Esophagus (tissue), 2 donors: ENCODE results near the gene TES. TPM values are rescaled to one million over a fixed set of nuclear protein-coding genes. Genes with fewer than 3 reads are reported as not detected.

Source experiments
- H3K27ac ChIP-seq, 2 donors: one replicate each; pipeline ENCODE4 v1.5.1; 2013; ENCODE audit warnings: low read depth in 2 of 2, mild to moderate bottlenecking in 2 of 2, inconsistent platforms in 1 of 2, low read length in 1 of 2, moderate library complexity in 1 of 2
- H3K27me3 ChIP-seq, 2 donors: one replicate each; pipeline ENCODE4 v1.6.1; 2013; ENCODE audit warnings: low read length in 2 of 2, control low read depth in 1 of 2, mild to moderate bottlenecking in 1 of 2; ENCODE audit not compliant: insufficient read depth in 2 of 2, control insufficient read depth in 1 of 2
- H3K36me3 ChIP-seq, 2 donors: one replicate each; pipeline ENCODE4 v1.6.1; 2013; ENCODE audit warnings: low read length in 1 of 2; ENCODE audit not compliant: control insufficient read depth in 2 of 2, insufficient read depth in 2 of 2
- H3K4me1 ChIP-seq, 2 donors: one replicate each; pipeline ENCODE4 v1.6.1; 2013; ENCODE audit warnings: low read length in 1 of 2; ENCODE audit not compliant: control insufficient read depth in 2 of 2, insufficient read depth in 2 of 2
- H3K4me3 ChIP-seq, 2 donors: one replicate each; pipeline ENCODE4 v1.5.1; 2013; ENCODE audit warnings: low read length in 2 of 2, mild to moderate bottlenecking in 2 of 2, low read depth in 1 of 2, moderate library complexity in 1 of 2
- H3K9me3 ChIP-seq, 2 donors: one replicate each; pipeline ENCODE4 v1.6.1; 2013; ENCODE audit warnings: mild to moderate bottlenecking in 2 of 2, low read depth in 1 of 2, low read length in 1 of 2, moderate library complexity in 1 of 2; ENCODE audit not compliant: control insufficient read depth in 2 of 2, insufficient read depth in 1 of 2
- WGBS, 2 donors: extraction: QIAGEN DNeasy Blood & Tissue Kit; methylation state at CpG; one replicate each; pipeline ENCODE4 v1.1.7; 2013; 5-methylcytosine and 5-hydroxymethylcytosine counted together
- polyA plus RNA-seq, 2 donors: library from polyadenylated mRNA; stranded (reverse); fragments of 200-250 nt; gene quantifications; one replicate each; pipeline ENCODE4 v1.2.3, GENCODE V29; 2013
- donor health status: healthy with polysubstance abuse.
- donor health status: Bipolar disorder and iron deficiency.

The TES gene
- polyA plus RNA-seq, 2 donors: 22.8 to 50.5 TPM

DNA sequence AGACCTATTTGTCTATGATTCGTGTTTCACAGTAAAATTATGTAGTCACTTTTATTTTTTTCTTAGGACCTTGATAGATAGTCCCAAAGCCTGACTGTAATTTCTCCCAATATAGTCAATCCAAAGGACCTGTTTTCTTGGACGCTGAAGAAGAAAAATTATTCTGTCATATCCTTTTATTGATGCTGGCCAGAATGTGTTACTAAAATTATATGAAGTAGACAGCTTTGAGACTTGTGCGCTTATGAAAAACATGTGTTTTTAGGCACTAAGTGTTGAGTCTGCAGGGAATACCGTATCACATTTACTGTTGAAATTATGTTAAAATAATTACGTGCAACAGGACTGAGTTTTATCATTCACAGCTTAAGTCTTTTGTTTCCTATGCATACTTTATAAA, 17.9 kb downstream of the TES start:
- H3K9me3 ChIP-seq: no peaks in the 10 kb centered on the region
- WGBS, 2 donors: 62 to 68% methylated on average over 5 of the region's 5 CpGs
- no peaks in the 10 kb centered on the region for H3K27me3 ChIP-seq
- H3K36me3 ChIP-seq: no peaks in the 10 kb centered on the region
- H3K4me1 ChIP-seq: peaks cover 2 to 7% of the 10 kb centered on the region in 2 donors
- no peak overlapping the region for H3K27ac ChIP-seq
- H3K4me3 ChIP-seq: no peak overlapping the region

DNA sequence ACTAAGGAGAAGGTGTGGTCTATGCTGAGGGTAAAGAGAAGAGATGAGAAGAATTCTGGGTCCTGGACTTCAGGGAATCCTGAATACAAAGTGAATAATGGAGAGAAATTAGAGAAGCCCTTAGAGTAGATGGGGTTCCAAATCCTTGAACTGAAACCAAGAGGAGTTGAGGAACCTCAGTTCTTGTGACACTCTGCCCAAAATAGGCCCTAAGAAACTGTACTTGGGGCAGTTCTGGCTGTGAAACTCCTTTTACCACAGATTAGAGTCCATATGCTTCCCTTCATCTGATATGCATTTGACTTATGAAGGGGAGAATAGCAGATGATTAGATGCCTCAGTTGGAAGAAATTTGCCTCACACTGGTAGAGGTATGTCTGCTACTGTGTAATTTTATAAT, 19.0 kb downstream of the TES start:
- H3K4me1 ChIP-seq: peaks cover 2 to 4% of the 10 kb centered on the region in 2 donors
- H3K4me3 ChIP-seq: no peak overlapping the region
- H3K36me3 ChIP-seq: no peaks in the 10 kb centered on the region
- no peaks in the 10 kb centered on the region for H3K9me3 ChIP-seq
- no peak overlapping the region for H3K27ac ChIP-seq
- no peaks in the 10 kb centered on the region for H3K27me3 ChIP-seq

DNA sequence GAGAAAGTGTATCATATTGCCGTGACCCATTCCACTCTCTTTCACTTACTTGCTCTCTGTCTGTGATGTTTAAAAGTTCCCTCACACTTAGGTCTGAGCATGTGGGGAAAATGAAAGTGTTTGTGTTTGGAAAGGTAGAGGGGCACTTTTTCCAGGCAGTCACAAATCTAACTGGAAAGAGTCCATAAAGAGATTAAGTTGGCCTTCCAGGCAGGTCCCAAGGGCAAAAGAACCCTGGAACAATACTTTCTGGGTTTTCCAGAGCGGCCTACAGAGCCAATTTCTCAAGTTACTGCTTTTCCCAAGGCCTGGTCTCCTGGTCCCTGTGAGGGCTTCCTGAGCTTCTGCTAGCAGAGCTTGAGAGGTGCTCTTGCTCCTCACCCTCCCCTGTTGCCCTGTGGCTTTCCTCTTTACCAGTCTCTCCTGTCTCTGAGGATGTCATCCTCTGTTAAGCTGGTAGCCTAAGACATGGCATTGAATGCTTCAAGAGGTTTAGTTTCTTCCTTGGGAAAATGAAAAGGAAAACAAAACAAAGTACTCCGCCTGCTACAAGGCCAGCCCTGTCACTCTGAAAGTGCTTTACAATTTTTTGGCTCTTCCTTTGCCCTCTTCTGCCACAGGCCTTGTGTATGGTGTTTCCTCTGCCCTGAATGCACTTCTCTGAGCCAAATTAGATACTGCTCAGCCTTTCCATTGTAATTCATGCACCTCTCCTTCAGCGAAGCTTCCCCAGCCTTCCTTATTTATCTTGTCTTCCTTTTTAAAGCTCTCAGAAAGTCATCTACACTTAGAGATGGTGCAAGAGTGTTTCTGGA, 20.1 kb downstream of the TES start:
- Histone ChIP-seq H3K27me3 (no peaks in the 10 kb centered on the region), H3K4me3 (no peak overlapping the region), H3K9me3 (no peaks in the 10 kb centered on the region), H3K27ac (peak overlapping the region; percentile 67 to 76), H3K36me3 (no peaks in the 10 kb centered on the region), H3K4me1 (peaks cover 2 to 4% of the 10 kb centered on the region in 2 donors)
- 44 to 50% methylated on average over 4 of the region's 4 CpGs for WGBS, 2 donors

DNA sequence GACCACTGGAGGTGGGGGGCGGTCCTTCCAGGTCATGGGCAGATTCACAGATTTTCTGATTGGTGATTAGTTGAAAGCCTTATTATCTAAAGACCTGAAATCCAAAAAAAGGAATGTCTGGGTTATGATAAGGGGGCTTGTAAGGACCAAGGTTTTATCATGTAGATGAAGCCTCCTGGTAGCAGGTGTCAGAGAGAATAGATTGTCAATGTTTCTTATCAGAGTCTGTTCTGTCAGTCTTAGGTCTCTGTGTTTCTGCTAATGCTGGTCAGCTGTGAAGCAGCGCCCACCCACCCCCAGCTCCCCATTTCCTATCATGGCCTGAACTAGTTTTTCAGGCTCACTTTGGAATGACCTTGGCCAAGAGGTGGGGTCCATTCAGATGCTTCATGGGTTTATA, 21.2 kb downstream of the TES start:
- Histone ChIP-seq H3K27ac (peak overlapping the region; percentile 4 to 19), H3K4me1 (peaks cover 2 to 4% of the 10 kb centered on the region in 2 donors), H3K9me3 (no peaks in the 10 kb centered on the region), H3K4me3 (no peak overlapping the region), H3K27me3 (no peaks in the 10 kb centered on the region), H3K36me3 (no peaks in the 10 kb centered on the region)
- WGBS, 2 donors: 91 to 95% methylated on average over 2 of the region's 2 CpGs

DNA sequence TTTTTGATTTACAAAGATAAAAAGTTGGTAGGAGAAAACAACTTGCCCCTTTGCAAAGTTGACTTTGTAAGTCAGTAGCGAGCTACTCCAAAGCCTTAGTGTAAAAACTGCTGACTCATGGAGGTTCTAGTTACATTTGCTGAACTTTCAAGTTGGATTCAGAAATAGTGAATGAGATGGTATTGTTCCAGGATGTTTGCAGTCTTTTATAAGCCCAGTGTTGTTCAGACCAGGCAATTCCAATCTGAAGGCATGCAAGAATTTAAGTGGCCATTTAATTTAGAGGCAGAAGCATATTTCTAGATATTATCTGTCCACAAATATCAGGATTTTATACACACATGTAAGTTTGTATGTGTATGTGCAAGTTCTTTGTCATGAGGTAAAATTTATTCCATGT, 21.6 kb downstream of the TES start:
- Histone ChIP-seq H3K27me3 (no peaks in the 10 kb centered on the region), H3K9me3 (no peaks in the 10 kb centered on the region), H3K4me1 (peaks cover 2 to 4% of the 10 kb centered on the region in 2 donors), H3K4me3 (no peak overlapping the region), H3K36me3 (no peaks in the 10 kb centered on the region), H3K27ac (peak overlapping the region; percentile 4 to 19)
- 31 to 39% methylated on average over 1 of the region's 1 CpG for WGBS, 2 donors

DNA sequence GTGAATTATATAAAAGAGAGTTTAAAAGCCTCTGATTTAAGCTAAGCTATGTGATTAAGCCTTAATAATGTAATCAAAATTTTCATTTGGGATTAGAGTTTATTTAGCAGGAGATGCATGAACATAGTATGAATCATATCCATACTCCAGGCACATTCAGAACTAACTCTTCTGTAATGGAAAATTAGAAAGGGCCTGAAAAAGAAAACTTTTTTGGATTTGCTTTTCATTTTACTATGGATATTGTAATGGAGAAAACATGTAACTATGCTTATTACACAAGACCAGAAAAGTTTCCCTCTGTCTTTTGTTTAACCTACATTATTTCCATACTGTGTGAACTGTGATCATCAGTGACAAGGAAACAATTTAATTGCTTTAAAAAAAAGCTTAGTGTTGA, 22.0 kb downstream of the TES start:
- Histone ChIP-seq H3K4me1 (peaks cover 2 to 4% of the 10 kb centered on the region in 2 donors), H3K27me3 (no peaks in the 10 kb centered on the region), H3K4me3 (no peak overlapping the region), H3K9me3 (no peaks in the 10 kb centered on the region), H3K36me3 (no peaks in the 10 kb centered on the region), H3K27ac (no peak overlapping the region)

DNA sequence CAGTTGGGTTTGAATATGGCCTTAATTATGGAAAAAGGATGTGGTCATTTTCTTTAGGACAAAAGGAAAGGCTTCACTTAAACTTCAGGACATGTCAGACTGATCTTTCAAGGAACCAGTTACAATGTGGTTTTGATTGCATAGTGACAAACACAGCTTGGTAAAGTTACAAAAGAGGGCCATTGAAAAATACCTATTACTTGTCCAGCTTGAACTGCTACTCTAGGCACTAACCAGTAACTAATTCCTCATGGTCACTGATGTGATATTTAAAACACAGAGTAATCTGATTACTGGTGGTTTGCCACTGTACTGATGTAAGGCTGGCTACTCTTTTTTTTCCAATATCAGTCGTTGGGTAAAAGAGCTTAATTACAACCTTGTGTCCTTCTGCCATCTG, 22.6 kb downstream of the TES start:
- Histone ChIP-seq H3K36me3 (no peaks in the 10 kb centered on the region), H3K4me1 (peaks cover 2 to 4% of the 10 kb centered on the region in 2 donors), H3K9me3 (no peaks in the 10 kb centered on the region), H3K27me3 (no peaks in the 10 kb centered on the region), H3K4me3 (no peak overlapping the region), H3K27ac (no peak overlapping the region)
- WGBS, 2 donors: 71 to 77% methylated on average over 1 of the region's 1 CpG

DNA sequence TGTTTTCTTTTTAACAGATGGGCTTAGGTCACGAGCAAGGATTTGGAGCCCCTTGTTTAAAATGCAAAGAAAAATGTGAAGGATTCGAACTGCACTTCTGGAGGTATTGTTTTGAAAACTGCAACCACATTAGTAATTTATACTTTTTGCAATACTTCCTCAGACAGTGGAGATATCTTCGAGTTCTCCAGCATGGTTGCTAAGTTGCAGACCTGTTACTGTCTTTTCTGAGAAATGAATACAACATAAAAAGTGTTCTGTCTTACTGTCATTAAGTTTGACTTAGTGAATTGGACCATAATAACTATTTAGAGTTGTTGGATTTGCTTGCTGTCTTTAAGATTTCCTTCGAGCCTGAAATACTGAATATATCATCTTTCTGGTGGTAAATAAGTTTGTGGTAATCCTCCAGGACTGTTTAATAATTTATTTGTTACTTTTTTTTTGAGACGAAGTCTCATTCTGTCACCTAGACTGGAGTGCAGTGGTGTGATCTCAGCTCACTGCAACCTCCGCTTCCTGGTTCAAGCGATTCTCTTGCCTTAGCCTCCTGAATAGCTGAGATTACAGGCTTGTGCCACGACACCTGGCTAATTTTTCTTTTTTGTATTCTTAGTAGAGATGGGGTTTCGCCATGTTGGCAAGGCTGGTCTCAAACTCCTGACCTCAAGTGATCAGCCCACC, 24.3 kb downstream of the TES start:
- peaks cover 2 to 4% of the 10 kb centered on the region in 2 donors for H3K4me1 ChIP-seq
- no peaks in the 10 kb centered on the region for H3K9me3 ChIP-seq
- no peak overlapping the region for H3K27ac ChIP-seq
- H3K4me3 ChIP-seq: no peak overlapping the region
- no peaks in the 10 kb centered on the region for H3K27me3 ChIP-seq
- H3K36me3 ChIP-seq: no peaks in the 10 kb centered on the region
- 88% methylated on average over 9 of the region's 9 CpGs for WGBS, 2 donors

DNA sequence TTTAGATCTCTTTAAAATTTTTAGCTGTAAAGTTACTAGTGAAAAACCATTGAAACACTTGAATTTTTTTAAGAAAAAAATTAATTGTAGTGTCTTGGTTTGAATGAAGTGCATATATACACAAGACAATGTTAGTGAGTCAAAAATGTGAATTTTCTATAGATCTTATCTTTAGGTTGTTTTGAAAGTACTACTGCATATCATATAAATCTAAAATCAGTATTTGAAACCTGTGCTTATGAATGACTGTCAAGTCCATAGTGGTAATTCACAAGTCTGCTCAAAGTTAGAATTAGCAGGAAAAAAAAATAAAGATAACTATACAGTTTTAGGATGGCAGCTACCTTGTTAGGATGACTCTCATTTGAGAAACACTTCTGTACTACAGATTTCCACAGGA, 25.0 kb downstream of the TES start:
- Histone ChIP-seq H3K36me3 (no peaks in the 10 kb centered on the region), H3K4me1 (peaks cover 2 to 3% of the 10 kb centered on the region in 2 donors), H3K27me3 (no peaks in the 10 kb centered on the region), H3K27ac (no peak overlapping the region), H3K4me3 (no peak overlapping the region), H3K9me3 (no peaks in the 10 kb centered on the region)
